Activated T-helper 9 cell treated with anti-CD3 and anti-CD28 coated beads, Interleukin-2, amount 50 U/mL, for 16 hours (primary cell): ENCODE measurements around the gene FOXD4L3.
"Not testable (repeated sequence)": the region's sequence is repeated elsewhere in the genome, so short reads cannot be mapped to it uniquely, and the experiment has no call there.

Source experiments
- DNase-seq: peaks from one replicate; pipeline ENCODE4 v3.0.0-alpha.2; 2020; ENCODE audit warnings: low read depth

Gene FOXD4L3

DNA sequence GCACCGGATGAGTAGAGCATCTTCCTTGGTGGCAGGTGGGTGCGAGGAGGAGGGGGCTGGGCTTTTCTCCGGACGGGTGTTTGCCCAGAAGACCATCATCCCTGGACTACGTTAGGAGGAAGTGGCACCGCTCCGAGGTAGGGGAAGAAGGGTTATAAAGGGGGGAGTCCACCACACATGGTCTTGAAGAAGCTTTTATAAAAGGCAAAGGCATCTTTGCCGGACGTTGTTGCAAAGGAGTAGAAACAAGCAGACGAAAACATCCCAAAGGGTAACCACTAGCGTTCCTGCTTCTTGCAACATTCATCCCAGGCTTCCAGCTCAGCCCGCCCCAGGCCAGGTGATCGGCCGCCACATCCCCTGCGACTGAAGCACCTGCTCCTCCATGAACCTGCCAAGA is at the start of gene FOXD4L3:
Gene FOXD4L3 (plus strand): TSS at position 301 of the 400 bp plus-strand sequence. CDS start 85 bp downstream, at position 386.
- DNase-seq, result not testable (repeated sequence)

DNA sequence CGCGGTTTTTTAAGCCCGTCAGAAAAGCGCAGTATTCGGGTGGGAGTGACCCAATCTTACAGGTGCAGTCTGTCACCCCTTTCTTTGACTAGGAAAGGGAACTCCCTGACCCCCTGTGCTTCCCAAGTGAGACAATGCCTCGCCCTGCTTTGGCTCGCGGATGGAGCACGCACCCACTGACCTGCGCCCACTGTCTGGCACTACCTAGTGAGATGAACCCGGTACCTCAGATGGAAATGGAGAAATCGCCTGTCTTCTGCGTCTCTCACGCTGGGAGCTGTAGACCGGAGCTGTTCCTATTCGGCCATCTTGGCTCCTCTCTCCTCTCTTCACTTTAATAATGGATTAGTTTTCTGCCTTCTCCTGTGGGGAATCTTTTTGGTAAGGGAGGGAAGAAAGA is 21.6 kb upstream of the FOXD4L3 start:
- not testable (repeated sequence) for DNase-seq

DNA sequence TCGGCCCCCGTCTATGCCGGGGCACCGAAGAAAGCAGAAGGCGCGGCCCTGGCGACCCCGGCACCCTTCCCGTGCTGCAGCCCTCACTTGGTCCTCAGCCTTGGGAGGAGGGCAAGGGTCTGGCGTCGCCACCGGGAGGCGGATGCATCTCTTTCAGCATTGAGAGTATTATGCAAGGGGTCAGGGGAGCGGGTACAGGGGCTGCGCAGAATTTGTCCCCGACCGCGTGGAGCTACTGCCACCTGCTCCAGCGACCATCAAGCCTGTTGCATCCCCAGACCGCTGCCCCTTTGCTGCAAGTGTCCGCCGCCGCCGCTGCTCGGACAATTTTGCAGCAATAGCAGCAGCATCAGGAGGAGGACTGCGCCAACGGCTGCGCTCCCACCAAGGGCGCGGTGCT is 1.1 kb downstream of the FOXD4L3 start:
- DNase-seq, result not testable (repeated sequence)

DNA sequence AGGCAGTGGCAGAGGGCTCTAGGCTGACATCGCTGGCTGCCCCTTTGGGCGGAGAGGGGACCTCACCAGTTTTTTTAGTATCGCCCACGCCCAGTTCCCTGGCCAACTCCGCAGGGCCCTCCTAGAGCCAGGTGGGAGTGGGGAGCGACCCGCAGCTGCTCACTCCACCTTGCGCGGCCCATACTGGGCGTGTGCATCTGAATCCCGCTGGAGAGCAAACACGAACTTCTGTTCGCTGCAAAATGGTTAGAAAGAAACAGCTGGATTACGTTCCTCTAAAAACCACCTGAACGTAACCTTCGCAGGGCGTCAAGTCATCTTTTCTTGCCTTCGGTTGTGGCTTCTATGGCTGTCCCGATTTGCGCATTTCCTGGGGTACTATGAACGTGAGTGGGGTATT is 1.5 kb downstream of the FOXD4L3 start:
- not testable (repeated sequence) for DNase-seq

DNA sequence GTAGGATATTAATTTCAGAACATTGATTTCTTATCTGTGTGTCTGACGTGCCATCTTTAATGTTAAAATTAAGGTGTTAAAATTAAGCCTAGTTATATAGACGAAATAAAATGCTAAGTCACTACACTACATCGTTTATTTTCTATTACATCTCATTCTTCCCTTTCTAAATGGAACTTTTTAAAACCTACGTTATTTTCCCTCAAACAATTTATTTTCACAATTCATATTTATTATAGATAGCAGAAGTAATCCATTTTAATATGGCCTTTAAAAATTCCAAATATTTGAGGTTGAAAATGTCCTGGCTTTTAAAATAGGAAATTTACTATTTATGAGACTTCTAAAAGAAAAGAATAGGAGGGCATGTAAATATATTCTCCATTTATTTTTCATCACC is 2.1 kb downstream of the FOXD4L3 start:
- not testable (repeated sequence) for DNase-seq

DNA sequence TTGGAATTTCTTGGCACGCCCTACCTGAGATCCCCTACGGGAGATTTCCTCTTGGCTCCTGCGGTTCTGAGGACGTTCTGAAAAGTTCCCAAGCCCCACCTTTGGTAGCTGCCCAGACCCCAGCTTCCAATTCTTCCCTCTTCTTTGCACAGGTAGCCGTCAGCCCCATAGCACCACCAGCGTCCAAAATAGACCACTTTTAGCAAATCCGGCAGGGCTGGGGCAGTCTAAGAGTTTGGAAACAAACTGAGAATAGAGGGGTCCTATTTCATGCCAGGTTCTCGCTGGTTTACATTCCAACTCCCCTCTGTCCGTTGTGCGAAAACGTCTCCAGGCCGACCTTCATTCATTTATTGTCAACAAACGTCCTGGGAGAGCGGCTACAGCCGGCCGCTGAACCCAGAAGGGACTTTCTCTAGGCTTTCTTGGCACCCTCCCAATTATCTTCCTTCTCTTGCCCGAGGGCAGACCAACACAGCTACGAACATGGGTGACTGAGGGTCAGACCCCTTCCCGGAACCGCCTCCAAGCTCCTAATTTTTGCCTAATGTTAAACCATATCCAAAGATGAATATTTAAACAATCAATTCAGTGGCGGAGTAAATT is 3.1 kb downstream of the FOXD4L3 start:
- not testable (repeated sequence) for DNase-seq

DNA sequence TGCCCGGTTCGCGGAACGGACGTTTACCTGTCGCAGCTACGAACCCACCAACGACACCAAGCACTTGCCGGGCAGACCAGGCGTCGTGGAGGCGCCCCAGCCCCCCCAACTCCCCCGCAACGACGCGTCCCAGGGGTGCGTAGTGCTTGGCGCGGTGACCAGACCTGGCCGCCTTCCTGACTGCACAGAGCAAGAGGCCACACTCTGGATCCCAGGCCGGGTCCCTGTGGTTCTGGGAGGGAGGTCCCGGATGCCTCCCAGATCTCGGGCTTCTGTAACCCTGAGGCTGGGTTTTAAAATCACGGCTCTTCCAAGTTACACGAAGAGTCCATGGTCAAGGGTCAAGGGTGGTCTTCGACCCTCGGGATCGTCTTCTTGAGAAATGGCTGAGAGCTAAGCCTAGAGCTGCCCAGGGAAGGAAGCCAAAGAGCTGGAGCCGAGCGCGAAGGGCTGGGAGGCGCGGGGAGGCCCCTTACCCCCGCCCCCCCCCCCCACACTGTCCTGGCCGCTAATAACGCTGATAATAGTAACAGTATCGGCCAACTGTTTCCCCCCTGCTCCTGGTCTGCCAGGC is 3.8 kb downstream of the FOXD4L3 start:
- DNase-seq, result not testable (repeated sequence)

DNA sequence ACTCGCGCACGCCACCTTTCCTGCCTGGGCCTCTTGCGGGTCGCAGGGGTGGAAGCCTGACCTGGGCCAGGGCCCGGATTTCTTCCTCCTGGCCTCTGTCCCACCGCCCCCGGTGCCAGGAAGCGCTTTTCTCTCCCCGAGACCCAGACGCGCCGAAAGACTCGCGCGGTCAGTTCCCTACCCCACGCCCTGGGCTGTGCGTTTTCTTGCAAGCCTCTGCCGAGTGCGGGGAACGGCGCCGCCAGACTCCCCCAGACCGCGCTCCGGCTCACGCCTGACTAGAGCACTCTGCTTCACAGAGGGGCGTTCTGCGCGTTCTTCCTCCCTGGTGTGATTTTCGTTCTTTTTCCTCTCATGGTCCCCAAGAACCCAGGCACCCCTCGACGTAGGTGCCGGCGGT is 4.5 kb downstream of the FOXD4L3 start:
- not testable (repeated sequence) for DNase-seq

DNA sequence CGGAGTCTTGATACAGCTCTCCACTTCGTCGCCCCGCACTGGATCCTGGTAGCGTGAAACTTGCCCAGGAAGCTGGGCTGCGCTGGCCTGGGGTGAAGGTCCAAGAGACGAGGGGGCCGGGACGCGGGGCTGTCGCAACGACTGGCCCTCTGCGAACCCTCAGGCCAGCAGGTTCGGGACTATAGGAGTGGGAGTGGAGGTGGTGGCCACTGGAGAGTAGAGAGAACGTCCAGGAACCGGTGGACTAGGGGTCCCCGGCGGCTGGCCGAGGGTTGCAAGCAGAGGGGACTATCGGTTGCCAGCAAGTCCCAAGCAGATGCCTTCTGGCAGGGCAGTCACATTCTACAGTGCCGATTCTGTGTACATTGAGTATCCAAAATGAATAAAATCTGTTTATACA is 5.0 kb downstream of the FOXD4L3 start:
- not testable (repeated sequence) for DNase-seq

DNA sequence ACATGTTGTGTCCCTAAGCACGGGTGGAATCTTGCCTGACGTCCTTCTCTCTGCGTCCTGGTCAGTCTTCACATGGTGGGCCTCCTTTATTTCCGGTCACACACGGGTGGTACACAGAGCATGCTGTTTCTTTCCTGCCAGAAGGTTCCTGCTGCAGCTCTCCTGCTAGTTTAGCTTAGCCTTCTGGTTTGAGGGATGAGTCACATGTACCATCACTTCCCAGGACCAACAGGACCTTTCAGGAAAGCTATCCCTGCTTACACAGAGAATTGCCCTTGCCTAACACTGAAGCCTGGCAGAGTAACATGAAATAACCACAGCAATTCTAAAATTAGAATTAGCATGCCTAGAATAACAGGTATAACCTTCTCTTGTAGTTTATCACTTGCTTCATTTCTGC is 8.5 kb downstream of the FOXD4L3 start:
- not testable (repeated sequence) for DNase-seq

DNA sequence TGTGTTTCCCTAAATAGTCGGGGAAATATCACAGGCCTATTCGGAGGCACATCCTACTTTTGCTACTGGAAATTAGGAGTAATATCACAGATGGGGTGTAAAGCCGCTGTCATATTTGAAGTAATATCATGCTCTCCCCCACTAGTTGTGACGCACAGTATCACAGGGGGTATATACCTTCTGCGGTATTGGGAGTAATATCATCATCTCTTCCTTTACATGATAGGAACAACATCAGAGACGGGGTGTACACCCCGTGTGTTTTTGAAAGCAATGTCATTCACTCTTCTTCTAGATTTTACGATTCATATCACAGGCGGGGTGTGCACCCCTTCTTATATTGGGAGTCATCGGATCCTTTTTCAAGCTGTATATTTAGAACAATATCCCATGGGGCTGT is 15.5 kb downstream of the FOXD4L3 start:
- not testable (repeated sequence) for DNase-seq

DNA sequence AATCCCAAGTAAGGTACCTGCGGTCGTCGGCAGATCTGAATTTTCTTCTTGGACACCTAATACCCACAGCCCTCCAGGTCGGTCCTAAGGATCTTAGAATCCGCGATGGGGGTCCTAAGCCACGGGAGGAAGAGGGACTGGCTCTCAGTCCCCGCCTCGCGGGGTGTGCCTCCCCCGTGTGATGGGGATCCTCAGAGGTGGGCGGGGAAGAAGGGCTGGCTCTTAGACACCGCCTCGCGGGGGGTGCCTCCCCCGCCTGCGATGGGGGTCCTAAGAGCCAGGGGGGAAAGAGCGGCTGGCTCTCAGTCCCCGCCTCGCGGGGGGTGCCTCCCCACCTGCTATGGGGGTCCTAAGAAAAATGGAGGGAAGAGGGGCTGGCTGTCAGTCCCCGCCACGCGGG is 21.1 kb downstream of the FOXD4L3 start:
- not testable (repeated sequence) for DNase-seq

DNA sequence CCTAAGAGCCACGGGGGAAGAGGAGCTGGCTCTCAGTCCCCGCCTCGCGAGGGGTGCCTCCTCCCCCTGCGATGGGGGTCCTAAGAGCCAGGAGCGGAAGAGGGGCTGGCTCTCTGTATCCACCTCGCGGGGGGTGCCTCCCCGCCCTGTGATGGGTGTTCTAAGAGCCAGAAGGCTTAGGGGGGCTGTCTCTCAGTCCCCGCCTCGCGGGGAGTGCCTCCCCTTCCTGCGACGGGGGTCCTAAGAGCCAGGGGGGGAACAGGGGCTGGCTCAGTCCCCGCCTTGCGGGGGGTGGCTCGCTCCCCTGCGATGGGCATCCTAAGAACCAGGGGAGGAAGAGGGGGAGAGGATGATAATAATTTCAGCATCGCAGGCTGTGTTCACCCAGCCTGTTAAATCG is 21.9 kb downstream of the FOXD4L3 start:
- not testable (repeated sequence) for DNase-seq

DNA sequence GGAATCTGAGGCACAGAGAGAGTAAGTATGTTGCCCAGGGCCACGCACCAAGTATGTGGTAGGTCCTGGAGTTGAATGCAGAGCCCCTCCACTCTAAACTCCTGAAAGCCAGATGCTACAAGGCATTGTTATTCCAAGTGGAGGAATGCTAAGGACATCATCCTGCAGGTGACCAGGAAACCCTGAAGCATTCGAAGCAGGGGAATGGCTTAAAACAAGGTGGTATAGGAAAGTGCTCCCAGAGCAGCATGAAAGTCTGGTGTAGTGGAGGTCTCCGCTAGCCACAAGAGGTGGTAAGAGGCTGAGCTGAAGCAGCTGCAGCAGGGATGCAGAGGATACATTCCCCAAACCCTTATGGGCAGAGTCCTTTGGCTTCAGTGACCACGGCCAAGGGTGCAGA is 26.4 kb downstream of the FOXD4L3 start:
- DNase-seq, result not testable (repeated sequence)

DNA sequence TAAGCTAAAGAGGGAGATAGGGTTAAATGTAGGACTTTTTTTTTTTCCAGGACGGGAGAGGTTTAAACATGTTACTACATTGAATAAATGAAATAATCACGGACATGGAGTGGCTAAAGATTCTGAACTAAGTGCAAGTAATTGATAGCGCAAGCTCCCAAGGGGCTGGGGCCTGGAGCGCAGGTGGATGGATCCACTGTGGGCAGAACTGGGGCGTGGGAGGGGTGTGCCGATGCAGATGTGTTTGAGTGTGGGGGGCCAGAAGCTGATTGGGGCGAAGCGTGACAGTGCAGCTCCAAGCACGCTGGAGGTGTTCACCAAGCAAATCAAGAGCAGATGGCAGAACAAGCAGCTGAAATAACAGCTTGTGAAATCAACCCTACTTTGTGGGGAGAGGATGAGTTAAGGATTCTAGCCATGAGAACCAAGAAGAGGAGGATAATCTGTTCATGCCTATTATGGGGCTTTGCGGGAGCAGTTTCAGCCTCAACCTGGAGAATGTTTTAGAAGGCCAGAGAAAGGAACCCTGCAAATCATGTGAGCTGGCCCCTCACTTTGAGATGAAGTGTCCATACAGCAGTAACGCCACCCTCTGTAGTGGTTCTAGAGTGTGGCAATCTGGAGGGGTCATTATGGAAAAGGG is 28.0 kb downstream of the FOXD4L3 start:
- DNase-seq, result not testable (repeated sequence)

DNA sequence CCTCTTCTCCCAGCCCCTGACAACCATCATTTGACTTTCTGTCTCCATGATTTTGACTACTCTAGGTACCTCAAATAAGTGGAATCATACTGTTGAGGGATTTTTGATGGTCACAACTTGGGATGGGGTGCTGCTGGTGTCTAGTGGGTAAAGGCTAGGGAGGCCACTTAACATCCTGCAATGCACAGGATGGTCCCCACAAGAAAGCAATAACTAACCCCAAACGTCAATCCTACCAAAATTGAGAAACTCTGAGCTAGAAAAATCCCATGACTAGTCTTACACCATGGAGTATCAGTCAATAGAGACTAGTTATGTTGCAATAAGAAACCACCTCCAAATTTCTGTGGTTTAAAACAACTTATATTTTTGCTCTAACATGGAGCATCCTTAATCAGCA is 29.5 kb downstream of the FOXD4L3 start:
- DNase-seq, result not testable (repeated sequence)

DNA sequence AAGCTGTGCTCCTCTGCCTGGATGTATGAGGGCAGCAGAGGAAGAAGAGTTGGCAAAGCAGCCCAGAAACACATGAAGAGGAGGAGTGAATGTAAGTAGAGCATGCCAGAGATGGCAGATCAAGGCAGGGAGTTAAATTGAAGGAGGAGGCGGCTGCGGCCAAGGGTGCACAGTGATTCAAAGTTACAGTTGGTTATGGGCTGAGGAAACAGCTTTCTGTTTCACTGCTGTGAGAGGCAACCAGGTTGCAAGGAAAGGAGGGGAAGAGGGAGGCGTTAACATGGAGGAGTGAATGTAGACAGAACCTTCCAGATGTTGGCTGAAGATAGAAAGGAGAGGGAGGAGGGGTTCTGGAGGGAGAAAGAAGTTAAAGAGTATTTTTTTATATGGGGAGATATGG is 33.3 kb downstream of the FOXD4L3 start:
- DNase-seq, result not testable (repeated sequence)

DNA sequence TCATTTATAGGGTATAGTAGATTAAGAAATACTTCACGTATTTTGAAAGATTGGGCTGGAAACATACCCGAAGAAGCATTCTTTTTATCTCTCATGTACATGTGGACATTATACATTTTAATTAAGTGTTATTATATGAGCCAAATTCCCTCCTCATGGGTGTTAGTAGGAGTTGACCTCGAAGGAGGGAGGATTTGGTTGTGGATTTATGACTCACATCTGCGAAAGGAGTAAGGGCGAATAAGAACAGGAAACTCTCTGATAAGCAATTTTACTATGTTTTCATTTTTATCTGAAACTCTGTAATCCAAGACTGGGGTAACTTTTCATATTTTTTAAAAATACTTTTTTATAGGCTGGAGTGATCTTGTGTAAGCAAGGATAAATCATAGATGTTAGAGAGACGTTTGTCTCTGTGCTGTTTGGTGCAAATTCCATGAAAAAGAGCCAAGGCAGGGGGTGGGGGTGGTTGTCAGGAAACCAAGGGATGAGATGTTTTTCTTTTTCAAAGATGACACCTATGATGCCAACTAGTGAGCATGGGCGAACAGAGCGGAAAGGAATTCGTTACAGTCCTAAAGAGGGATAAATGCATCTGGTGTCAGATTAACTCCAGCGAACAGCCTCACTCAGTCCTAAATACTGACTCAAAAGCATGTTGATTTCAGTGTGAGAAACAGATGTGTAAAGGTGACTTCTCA is 34.1 kb downstream of the FOXD4L3 start:
- not testable (repeated sequence) for DNase-seq

DNA sequence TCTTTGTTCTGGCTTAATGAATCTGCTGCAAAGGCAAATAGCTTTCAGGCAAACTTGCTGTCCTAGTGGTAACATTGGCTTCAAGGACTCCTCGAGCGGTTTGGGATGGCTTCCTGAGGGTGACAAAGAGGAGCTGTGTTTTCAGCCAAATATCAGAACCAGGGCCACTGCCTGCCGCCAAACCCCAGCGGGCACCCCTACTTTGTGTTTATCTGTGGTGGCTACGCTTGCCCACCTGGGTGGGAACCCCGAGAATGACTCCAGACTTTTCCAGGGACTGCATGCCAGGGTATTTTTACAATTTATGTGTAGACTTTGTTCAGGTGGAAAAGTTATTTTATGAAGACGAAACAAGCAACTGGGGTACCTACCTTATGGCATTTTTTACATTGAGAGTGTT is 35.3 kb downstream of the FOXD4L3 start:
- not testable (repeated sequence) for DNase-seq

DNA sequence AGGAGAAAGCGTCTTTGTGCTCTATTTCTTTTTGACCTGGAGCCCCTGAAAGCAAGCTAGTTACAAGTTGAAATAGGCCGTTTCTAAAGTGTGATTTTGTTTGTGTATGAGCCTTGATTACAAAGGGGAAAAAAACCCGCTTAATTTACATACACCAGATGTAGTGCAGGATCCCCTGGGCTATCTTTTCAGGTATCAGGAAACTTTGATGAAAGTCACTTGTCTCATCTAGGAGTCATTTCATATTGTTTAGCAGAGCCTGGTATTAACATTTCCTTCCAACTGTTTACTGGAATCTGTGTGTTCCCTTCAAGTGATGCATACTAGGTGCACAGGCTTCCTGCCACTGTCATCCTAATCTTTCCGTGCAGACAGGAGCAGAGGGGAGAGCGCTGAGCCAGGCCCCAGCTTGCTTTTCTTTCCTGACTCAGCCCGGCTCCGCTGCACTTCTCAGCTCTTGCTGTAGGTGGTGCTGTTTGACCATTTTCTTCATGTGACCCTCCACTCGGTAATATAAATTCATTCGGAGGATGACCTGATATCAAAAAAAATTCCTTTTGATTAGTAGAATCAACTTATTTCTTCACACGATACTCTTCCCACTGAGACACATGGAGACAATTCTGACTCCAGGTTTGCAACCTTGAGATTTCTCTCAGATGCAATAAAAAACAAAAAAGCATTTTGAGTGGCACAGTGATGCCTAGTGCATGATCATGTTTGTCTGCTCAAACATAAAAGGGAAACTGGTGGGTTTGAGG is 39.8 kb downstream of the FOXD4L3 start:
- not testable (repeated sequence) for DNase-seq

DNA sequence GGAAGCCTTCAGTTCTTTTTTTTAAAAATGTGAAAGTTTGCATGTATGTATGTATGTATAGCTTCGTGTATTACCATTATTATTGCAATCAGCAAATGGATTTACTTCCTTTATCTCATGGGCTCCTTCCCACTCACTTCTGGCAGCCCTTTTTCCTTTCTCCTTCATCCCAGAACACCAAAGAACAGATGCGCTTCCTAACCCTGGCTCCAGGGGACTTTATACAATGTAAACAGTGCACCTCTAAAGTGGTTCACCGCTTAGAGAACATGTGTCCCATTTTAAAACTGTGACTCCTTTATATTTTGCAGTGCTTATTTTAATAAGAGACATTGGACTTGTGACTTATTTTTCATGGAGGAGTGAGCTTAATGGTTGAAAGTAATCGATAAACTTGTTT is 40.6 kb downstream of the FOXD4L3 start:
- not testable (repeated sequence) for DNase-seq

DNA sequence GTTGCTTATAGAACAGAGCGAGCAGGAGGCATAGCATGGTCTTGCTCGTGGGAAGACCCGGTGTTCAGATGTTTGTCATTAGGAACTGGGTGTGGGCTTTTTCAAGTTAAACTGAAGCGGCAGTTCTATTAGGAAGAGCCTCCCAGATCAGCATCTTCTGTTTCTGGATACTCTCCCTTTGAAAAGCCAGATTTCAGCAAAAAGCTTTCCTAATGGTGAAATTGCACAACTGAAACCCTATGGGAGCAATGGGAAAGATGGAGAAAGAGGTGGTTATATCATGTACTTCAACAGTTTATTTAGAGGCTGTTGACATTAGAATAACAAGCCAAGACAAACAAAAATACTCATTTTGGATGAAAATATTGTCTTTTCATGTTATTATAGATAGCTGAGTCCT is 41.3 kb downstream of the FOXD4L3 start:
- DNase-seq, result not testable (repeated sequence)
